G401.6 (cell line): ENCODE measurements around the gene ADAMTS17.
"Not testable (repeated sequence)": the region's sequence is repeated elsewhere in the genome, so short reads cannot be mapped to it uniquely, and the experiment has no call there.

Experiments used
- FAIRE-seq: peaks from 2 replicates; lab custom pipeline; 2012; peaks lifted over from hg19 to GRCh38; lab: Jason Lieb, UNC

ADAMTS17 gene

GRCh38 chr15:99931703-99932603 is 409.8 kb downstream of the ADAMTS17 start:
- no peak for FAIRE-seq

DNA sequence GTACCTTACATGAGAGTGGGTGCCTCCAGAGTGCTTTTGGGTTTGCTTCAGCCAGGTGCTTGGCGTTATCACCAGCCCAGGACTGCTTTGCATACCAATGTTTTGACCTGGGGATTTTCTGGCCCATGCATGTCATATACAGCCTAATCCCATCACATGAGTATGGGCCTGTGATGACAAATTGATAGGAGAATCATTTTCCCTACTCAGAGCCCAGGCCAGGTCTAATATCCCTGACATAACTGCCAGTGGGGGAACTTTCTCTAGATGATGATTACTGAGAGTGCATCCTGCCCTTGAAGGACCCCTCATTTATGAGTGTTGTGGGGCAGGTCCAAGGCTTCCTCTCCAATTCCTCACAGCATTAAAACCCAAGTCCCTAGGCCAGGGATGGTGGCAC is 411.1 kb downstream of the ADAMTS17 start:
- no peak for FAIRE-seq

DNA sequence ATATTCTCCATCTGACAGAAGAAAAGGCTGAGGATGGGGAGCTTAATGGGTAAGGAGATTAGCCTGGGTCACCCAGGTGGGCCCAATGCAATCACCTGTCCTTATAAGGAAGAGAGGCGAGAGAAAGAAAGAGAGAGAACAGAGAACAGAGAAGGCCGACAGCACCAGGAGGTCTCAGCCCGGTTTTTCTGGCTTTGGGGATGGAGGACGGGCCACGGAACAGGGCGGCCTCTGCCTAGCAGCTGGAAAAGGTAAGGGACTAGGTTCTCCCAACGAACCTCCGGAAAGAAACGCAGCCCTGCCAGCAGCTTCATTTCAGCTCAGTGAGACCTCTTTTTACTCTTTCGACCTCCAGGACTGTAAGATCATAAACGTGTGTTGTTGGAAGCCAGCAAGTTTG is 412.5 kb downstream of the ADAMTS17 start:
- no peak for FAIRE-seq

- no peak for FAIRE-seq
Measured at GRCh38 chr15:99928429-99928981, 413.3 kb downstream of the ADAMTS17 start.

DNA sequence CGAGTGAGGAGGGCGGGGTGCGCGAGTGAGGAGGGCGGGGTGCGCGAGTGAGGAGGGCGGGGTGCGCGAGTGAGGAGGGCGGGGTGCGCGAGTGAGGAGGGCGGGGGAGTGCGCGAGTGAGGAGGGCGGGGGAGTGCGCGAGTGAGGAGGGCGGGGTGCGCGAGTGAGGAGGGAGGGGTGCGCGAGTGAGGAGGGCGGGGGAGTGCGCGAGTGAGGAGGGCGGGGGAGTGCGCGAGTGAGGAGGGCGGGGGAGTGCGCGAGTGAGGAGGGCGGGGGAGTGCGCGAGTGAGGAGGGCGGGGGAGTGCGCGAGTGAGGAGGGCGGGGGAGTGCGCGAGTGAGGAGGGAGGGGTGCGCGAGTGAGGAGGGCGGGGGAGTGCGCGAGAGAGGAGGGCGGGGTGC is 415.2 kb downstream of the ADAMTS17 start:
- not testable (repeated sequence) for FAIRE-seq

DNA sequence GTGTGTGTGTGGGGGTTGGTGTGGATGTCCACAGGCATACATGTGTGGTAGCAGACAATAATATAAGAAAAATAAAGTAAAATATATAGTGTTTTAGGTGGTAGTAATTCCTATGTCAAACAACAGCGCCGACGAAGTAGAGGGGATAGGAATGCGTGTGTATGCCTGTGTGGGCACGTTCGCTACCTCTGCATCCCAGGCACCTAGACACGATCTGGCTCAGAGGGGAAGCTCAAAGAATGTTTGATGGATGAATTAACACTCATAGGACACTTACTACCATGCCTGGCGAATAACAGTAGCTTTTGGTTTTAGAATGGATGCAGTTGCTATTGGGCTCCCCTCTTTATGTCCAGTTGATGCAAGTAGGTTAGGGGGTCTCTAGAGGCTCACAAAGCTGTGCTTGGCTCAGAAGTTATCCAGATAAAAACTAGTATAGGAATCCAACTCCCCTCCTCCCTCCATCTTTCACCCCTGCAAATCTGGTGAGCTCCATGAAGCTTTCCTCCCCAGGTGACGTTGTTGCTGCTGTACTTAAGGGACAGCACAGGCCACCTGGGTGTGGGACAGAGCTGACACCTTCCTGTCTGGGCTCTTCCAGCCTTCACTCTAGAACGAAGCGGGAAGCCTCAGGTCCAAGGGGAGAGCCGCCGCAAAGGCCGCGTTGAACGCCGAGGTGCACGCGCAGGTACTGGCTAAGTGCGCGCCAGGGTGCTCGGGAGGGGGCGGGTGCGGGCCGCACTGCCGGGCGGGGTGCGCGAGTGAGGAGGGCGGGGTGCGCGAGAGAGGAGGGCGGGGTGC is 415.9 kb downstream of the ADAMTS17 start:
- FAIRE-seq, result no peak

DNA sequence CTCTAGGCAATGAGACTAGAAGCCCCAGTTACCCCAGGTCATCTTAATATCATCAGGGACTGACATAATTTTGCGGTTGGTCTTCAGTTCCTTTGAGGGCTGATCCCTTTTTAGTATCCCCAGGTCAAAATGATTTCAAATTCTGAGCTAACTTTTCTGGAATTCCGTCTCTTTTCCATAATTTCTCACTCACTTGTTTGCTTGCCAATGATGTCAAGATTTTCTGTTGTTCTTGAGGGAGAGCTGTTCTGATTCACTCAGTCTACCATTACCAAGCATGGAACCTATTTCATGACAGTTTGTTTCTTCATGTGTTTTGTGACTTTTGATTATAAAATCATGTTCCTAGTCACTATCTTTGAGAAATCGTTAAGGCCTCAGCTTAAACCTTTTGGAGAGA is 418.1 kb downstream of the ADAMTS17 start:
- FAIRE-seq, result no peak
